ENCODE results near the gene ITPR3. TPM values are rescaled to one million over a fixed set of nuclear protein-coding genes. Genes with fewer than 3 reads are reported as not detected.

ITPR3 gene
- total and polyA plus RNA-seq, 4 donors: 0.49 to 2.8 (median 0.71) TPM

DNA sequence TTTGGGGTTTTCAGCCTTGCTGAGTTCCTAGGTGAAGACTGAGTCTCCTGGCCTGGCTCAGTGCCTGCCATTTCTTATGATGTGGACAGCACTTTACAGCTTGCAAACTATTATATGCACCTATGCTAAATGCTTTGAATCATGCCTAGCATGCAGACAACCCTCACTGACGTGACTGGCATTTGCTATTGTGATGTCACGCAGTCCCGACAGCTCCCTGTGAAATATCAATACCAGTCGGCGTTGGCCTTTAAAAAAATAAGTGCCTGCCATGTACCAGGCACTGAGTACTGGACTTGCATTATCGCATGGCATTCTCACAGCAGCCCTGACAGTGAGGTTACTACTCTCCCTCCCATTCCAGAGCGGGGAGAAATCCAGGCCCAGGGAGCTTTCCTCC is 54.8 kb downstream of the ITPR3 start (continued):
- TF ChIP-seq, protein P1, sequence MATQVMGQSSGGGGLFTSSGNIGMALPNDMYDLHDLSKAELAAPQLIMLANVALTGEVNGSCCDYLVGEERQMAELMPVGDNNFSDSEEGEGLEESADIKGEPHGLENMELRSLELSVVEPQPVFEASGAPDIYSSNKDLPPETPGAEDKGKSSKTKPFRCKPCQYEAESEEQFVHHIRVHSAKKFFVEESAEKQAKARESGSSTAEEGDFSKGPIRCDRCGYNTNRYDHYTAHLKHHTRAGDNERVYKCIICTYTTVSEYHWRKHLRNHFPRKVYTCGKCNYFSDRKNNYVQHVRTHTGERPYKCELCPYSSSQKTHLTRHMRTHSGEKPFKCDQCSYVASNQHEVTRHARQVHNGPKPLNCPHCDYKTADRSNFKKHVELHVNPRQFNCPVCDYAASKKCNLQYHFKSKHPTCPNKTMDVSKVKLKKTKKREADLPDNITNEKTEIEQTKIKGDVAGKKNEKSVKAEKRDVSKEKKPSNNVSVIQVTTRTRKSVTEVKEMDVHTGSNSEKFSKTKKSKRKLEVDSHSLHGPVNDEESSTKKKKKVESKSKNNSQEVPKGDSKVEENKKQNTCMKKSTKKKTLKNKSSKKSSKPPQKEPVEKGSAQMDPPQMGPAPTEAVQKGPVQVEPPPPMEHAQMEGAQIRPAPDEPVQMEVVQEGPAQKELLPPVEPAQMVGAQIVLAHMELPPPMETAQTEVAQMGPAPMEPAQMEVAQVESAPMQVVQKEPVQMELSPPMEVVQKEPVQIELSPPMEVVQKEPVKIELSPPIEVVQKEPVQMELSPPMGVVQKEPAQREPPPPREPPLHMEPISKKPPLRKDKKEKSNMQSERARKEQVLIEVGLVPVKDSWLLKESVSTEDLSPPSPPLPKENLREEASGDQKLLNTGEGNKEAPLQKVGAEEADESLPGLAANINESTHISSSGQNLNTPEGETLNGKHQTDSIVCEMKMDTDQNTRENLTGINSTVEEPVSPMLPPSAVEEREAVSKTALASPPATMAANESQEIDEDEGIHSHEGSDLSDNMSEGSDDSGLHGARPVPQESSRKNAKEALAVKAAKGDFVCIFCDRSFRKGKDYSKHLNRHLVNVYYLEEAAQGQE (IDR thresholded peaks at IDR 0.05): no peak
- no peak for TF ChIP-seq GABPA (IDR thresholded peaks at IDR 0.05 in 1 of 2, conservative IDR thresholded peaks at IDR 0.05 in 1 of 2)
- TF ChIP-seq, protein P2, sequence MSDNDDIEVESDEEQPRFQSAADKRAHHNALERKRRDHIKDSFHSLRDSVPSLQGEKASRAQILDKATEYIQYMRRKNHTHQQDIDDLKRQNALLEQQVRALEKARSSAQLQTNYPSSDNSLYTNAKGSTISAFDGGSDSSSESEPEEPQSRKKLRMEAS (IDR thresholded peaks at IDR 0.05): no peak
- TF ChIP-seq JUND (IDR thresholded peaks at IDR 0.05): no peak
- TF ChIP-seq SP1 (IDR thresholded peaks at IDR 0.05): no peak
- TF ChIP-seq HNF4G (IDR thresholded peaks at IDR 0.05): no peak

DNA sequence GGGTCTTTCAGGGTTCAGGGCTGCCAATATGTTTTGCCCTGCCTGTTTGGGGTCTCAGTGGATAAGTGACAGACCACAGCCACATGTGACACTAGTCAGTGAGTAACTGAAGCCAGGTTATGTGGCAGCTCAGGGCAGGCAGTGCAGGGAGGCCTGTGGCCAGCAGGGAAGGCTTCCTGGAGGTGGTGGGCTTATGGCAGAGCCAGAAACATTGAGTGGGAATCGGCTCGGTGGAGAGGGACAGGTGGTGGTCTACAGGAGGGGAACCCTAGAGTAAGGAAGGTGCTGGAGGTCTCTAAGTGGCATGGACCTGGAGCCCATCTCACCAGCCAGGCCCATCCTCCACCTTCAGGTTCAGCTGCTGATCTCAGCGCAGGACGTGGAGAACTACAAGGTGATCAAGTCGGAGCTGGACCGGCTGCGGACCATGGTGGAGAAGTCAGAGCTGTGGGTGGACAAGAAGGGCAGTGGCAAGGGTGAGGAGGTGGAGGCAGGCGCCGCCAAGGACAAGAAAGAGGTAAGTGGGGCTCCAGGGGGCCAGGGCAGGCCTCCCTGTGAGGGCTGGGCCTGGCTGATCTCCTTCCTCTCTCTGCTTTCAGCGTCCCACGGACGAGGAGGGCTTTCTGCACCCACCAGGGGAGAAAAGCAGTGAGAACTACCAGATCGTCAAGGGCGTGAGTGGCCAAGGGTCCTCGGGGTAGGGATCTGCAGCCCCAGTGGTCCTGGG is 55.5 kb downstream of the ITPR3 start:
- Histone ChIP-seq H3K36me3 (ENCODE audit: control insufficient read depth in 4 of 4, insufficient read depth in 3 of 4, low read depth in 1 of 4, low read length in 3 of 4) (no peaks in the 10 kb centered on the region), H3K4me3 (ENCODE audit: low read depth in 1 of 3, low read length in 3 of 3) (no peak overlapping the region), H3K27me3 (ENCODE audit: control insufficient read depth in 4 of 4, insufficient read depth in 4 of 4, low read length in 3 of 4) (no peaks in the 10 kb centered on the region), H3K9me3 (ENCODE audit: control insufficient read depth in 4 of 4, low read length in 3 of 4) (no peaks in the 10 kb centered on the region), H3K4me1 (ENCODE audit: control insufficient read depth in 4 of 4, insufficient read depth in 4 of 4, low read length in 3 of 4) (no peaks in the 10 kb centered on the region), H3K27ac (ENCODE audit: low read depth in 1 of 2, low read length in 2 of 2) (no peak overlapping the region), H3K9ac (ENCODE audit: low read depth in 1 of 2, low read length in 2 of 2) (no peak overlapping the region)
- TF ChIP-seq HNF4A (conservative IDR thresholded peaks at IDR 0.05) (no peak), RAD21 (IDR thresholded peaks at IDR 0.05) (no peak), EGR1 (IDR thresholded peaks at IDR 0.05; ENCODE audit: low read depth in 2 of 2) (no peak)
- WGBS: 94% methylated on average over 15 of the region's 15 CpGs
- DNase-seq (ENCODE audit: low spot score): no peak

DNA sequence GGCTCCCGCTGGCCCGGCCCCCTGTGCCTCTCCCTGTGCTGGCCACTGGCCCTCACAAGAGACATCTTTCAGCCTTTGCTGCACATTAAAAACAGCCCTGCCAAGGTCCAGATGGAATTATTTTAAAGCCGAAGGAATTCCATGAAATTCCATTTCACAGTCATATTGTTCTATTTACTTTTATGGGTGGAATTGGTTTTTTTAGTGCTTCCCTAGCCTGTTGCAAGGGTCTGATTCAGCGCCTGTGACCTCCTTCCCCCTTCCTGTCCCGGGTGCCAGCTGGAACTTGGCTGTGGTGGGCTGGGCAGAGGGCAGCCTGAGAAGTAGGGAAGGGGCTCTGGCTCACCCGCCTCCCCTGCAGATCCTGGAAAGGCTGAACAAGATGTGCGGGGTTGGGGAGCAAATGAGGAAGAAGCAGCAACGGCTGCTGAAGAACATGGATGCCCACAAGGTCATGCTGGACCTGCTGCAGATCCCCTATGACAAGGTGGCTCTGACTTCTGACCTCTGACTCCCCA is 56.1 kb downstream of the ITPR3 start:
- H3K27ac ChIP-seq (ENCODE audit: low read depth in 1 of 2, low read length in 2 of 2): no peak overlapping the region
- TF ChIP-seq, protein P3, sequence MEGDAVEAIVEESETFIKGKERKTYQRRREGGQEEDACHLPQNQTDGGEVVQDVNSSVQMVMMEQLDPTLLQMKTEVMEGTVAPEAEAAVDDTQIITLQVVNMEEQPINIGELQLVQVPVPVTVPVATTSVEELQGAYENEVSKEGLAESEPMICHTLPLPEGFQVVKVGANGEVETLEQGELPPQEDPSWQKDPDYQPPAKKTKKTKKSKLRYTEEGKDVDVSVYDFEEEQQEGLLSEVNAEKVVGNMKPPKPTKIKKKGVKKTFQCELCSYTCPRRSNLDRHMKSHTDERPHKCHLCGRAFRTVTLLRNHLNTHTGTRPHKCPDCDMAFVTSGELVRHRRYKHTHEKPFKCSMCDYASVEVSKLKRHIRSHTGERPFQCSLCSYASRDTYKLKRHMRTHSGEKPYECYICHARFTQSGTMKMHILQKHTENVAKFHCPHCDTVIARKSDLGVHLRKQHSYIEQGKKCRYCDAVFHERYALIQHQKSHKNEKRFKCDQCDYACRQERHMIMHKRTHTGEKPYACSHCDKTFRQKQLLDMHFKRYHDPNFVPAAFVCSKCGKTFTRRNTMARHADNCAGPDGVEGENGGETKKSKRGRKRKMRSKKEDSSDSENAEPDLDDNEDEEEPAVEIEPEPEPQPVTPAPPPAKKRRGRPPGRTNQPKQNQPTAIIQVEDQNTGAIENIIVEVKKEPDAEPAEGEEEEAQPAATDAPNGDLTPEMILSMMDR (IDR thresholded peaks at IDR 0.05; ENCODE audit: low read depth, low read length, missing input control): no peak
- no peak for TF ChIP-seq HNF4A (conservative IDR thresholded peaks at IDR 0.05)
- TF ChIP-seq, protein P4, sequence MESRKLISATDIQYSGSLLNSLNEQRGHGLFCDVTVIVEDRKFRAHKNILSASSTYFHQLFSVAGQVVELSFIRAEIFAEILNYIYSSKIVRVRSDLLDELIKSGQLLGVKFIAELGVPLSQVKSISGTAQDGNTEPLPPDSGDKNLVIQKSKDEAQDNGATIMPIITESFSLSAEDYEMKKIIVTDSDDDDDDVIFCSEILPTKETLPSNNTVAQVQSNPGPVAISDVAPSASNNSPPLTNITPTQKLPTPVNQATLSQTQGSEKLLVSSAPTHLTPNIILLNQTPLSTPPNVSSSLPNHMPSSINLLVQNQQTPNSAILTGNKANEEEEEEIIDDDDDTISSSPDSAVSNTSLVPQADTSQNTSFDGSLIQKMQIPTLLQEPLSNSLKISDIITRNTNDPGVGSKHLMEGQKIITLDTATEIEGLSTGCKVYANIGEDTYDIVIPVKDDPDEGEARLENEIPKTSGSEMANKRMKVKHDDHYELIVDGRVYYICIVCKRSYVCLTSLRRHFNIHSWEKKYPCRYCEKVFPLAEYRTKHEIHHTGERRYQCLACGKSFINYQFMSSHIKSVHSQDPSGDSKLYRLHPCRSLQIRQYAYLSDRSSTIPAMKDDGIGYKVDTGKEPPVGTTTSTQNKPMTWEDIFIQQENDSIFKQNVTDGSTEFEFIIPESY (IDR thresholded peaks at IDR 0.05): no peak
- no peak for TF ChIP-seq RXRA (IDR thresholded peaks at IDR 0.05)
- no peak for TF ChIP-seq FOXA1 (IDR thresholded peaks at IDR 0.05)
- TF ChIP-seq, protein P2 (IDR thresholded peaks at IDR 0.05): no peak
- TF ChIP-seq YY1 (IDR thresholded peaks at IDR 0.05): no peak
- TF ChIP-seq NR2F2 (IDR thresholded peaks at IDR 0.05): no peak
- no peak for TF ChIP-seq SP1 (IDR thresholded peaks at IDR 0.05)
- TF ChIP-seq RAD21 (IDR thresholded peaks at IDR 0.05): no peak
- TF ChIP-seq HNF4G (IDR thresholded peaks at IDR 0.05): no peak
- TF ChIP-seq TAF1 (conservative IDR thresholded peaks at IDR 0.05): no peak
- no peak for TF ChIP-seq FOXA2 (IDR thresholded peaks at IDR 0.05)
- no peak for TF ChIP-seq GABPA (IDR thresholded peaks at IDR 0.05 in 1 of 2, conservative IDR thresholded peaks at IDR 0.05 in 1 of 2)
- DNase-seq (ENCODE audit: low spot score): no peak
- H3K4me3 ChIP-seq (ENCODE audit: low read depth in 1 of 3, low read length in 3 of 3): no peak overlapping the region
- no peaks in the 10 kb centered on the region for H3K4me1 ChIP-seq (ENCODE audit: control insufficient read depth in 4 of 4, insufficient read depth in 4 of 4, low read length in 3 of 4)
- no peaks in the 10 kb centered on the region for H3K36me3 ChIP-seq (ENCODE audit: control insufficient read depth in 4 of 4, insufficient read depth in 3 of 4, low read depth in 1 of 4, low read length in 3 of 4)
- H3K9me3 ChIP-seq (ENCODE audit: control insufficient read depth in 4 of 4, low read length in 3 of 4): no peaks in the 10 kb centered on the region
- no peaks in the 10 kb centered on the region for H3K27me3 ChIP-seq (ENCODE audit: control insufficient read depth in 4 of 4, insufficient read depth in 4 of 4, low read length in 3 of 4)
- 87% methylated on average over 8 of the region's 8 CpGs for WGBS
- H3K9ac ChIP-seq (ENCODE audit: low read depth in 1 of 2, low read length in 2 of 2): no peak overlapping the region
